ENCODE measurements around the gene BCKDK.
"Not testable (repeated sequence)": the region's sequence is repeated elsewhere in the genome, so short reads cannot be mapped to it uniquely, and the experiment has no call there.

Gene BCKDK

DNA sequence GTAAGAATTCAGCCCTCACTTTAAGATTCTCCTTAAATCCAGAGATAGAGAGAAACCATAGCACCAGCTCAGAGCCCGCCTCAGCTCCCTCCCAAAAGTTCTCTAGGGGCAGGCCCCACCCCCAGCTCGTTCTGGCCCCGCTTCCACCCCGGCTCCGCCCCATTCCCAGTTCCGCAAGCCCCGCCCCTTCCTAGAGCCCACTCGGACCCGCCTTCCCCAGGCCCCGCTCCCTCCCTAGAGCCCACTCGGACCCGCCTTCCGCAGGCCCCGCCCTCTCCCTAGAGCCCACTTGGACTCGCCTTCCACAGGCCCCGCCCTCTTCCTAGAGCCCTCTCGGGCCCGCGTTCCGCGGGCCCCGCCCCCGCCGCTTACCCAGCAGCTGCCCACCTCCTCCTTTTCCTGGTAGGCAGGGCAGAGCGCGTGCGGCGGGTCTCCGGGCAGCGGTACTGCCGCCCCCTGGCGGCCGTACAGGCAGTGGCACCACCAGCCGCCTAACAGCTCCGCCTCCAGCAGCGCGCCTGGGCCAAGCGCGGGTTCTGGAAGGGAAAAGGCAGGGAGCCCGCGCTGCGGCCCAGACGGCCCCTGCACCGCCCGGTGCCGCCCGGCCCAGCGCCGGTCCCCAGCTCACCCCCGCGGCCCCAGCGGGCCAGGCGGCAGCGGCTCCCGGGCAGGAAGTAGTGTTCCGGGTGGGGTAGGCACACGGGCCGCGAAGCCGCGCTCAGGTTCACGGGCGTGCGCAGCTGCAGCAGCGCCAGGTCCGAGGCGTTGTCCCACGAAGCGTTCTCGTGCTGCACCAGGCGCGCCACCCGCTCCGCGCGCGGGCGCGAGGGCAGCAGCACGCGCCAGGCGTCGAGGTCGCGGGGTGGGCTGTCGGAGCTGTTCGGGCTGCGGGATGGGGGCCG, 34.2 kb downstream of the BCKDK start:
- Histone ChIP-seq H3K4me1 (ENCODE audit: control insufficient read depth, low read length) (peaks cover 15% of the 10 kb centered on the region), H3K27me3 (ENCODE audit: control insufficient read depth, low read length) (no peaks in the 10 kb centered on the region), H3K36me3 (ENCODE audit: control insufficient read depth, low read length) (no peaks in the 10 kb centered on the region), H3K9me2 (replicated peaks; ENCODE audit: control insufficient read depth, low read length) (no peaks in the 10 kb centered on the region), H3K4me2 (ENCODE audit: low read length) (peak overlapping the region; percentile 85), H3K4me3 (ENCODE audit: low read length) (peak overlapping the region; percentile 72), H3K79me2 (ENCODE audit: control insufficient read depth, low read length) (no peaks in the 10 kb centered on the region), H3K27ac (ENCODE audit: low read depth, low read length) (no peak overlapping the region), H3F3A (ENCODE audit: control insufficient read depth, insufficient read depth) (no peaks in the 10 kb centered on the region), H4K20me1 (ENCODE audit: control insufficient read depth, insufficient read depth, low read depth, low read length) (no peaks in the 10 kb centered on the region), H3K9me3 (ENCODE audit: control insufficient read depth, insufficient read depth, low read length) (no peaks in the 10 kb centered on the region)
- TF ChIP-seq EZH2phosphoT487 (IDR thresholded peaks at IDR 0.05; ENCODE audit: borderline replicate concordance, low read length) = no peak
- TF ChIP-seq, protein P1, sequence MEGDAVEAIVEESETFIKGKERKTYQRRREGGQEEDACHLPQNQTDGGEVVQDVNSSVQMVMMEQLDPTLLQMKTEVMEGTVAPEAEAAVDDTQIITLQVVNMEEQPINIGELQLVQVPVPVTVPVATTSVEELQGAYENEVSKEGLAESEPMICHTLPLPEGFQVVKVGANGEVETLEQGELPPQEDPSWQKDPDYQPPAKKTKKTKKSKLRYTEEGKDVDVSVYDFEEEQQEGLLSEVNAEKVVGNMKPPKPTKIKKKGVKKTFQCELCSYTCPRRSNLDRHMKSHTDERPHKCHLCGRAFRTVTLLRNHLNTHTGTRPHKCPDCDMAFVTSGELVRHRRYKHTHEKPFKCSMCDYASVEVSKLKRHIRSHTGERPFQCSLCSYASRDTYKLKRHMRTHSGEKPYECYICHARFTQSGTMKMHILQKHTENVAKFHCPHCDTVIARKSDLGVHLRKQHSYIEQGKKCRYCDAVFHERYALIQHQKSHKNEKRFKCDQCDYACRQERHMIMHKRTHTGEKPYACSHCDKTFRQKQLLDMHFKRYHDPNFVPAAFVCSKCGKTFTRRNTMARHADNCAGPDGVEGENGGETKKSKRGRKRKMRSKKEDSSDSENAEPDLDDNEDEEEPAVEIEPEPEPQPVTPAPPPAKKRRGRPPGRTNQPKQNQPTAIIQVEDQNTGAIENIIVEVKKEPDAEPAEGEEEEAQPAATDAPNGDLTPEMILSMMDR (IDR thresholded peaks at IDR 0.05; ENCODE audit: low read depth, low read length, poor library complexity, severe bottlenecking) = peak; percentile 82

DNA sequence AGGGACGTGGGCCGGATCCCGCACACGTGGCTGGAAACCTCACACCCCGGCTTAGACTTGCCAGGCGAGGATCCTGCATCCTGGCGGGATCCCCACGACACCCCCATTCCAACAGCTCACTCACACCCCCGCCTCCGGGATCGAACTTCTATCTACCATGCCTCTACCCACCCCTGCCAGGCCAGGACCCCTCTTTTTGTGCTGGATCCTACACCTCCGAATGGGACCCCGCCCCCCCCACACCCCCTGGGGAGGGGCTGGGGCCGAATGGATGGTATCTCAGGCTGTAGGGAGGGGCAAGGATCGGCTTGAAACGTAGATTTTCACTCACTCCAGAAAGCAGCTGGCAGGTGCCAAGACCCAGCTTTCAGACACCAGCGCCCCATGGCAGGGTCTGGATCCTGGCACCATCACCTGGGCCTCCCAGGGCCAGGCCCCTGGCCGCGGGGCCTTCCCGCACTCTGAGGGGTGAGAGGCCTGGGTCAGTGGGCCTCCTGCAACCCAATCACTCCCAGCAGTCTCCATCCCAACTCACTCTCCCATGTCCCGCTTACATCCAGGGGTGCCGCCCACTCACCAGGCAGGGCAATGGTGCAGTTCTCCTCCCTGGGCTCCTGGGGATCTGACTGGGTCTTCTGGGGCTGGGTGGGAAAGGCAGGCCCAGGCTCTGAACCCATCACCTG, 35.0 kb downstream of the BCKDK start:
- Histone ChIP-seq H3K9me2 (replicated peaks; ENCODE audit: control insufficient read depth, low read length) (no peaks in the 10 kb centered on the region), H3K4me1 (ENCODE audit: control insufficient read depth, low read length) (peaks cover 15% of the 10 kb centered on the region), H3K4me3 (ENCODE audit: low read length) (peak overlapping the region; percentile 72), H3K36me3 (ENCODE audit: control insufficient read depth, low read length) (no peaks in the 10 kb centered on the region), H3F3A (ENCODE audit: control insufficient read depth, insufficient read depth) (no peaks in the 10 kb centered on the region), H3K9me3 (ENCODE audit: control insufficient read depth, insufficient read depth, low read length) (no peaks in the 10 kb centered on the region), H4K20me1 (ENCODE audit: control insufficient read depth, insufficient read depth, low read depth, low read length) (no peaks in the 10 kb centered on the region), H3K27ac (ENCODE audit: low read depth, low read length) (no peak overlapping the region), H3K4me2 (ENCODE audit: low read length) (peak overlapping the region; percentile 85), H3K79me2 (ENCODE audit: control insufficient read depth, low read length) (no peaks in the 10 kb centered on the region), H3K27me3 (ENCODE audit: control insufficient read depth, low read length) (no peaks in the 10 kb centered on the region)
- TF ChIP-seq, protein P1 (IDR thresholded peaks at IDR 0.05; ENCODE audit: low read depth, low read length, poor library complexity, severe bottlenecking) = no peak
- no peak for TF ChIP-seq EZH2phosphoT487 (IDR thresholded peaks at IDR 0.05; ENCODE audit: borderline replicate concordance, low read length)

DNA sequence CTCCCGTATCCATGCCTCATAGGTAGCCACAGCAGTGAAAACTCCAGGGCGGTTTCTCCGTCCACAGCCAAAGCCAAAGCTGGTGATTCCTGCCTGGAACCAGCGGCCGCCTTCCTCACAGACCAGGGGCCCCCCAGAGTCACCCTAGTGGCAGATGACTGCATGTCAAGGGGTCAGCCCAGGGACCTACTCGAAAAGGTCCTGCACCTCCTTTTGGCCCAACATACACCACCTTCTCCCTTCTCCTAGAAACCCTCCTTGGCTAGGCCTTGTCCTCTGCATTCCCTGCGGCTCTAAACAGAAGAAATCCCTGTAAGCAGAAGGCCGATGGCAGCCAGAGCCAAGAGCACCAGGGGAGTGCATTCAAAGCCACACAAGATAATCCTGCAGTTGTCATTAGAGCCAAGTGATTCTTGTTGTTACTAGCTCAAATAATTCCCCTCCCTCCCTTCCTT, 35.5 kb downstream of the BCKDK start:
- Histone ChIP-seq H3K9me3 (ENCODE audit: control insufficient read depth, insufficient read depth, low read length) (no peaks in the 10 kb centered on the region), H3F3A (ENCODE audit: control insufficient read depth, insufficient read depth) (no peaks in the 10 kb centered on the region), H3K27me3 (ENCODE audit: control insufficient read depth, low read length) (no peaks in the 10 kb centered on the region), H3K4me1 (ENCODE audit: control insufficient read depth, low read length) (peaks cover 15% of the 10 kb centered on the region), H4K20me1 (ENCODE audit: control insufficient read depth, insufficient read depth, low read depth, low read length) (no peaks in the 10 kb centered on the region), H3K36me3 (ENCODE audit: control insufficient read depth, low read length) (no peaks in the 10 kb centered on the region), H3K4me3 (ENCODE audit: low read length) (no peak overlapping the region), H3K79me2 (ENCODE audit: control insufficient read depth, low read length) (no peaks in the 10 kb centered on the region), H3K4me2 (ENCODE audit: low read length) (no peak overlapping the region), H3K9me2 (replicated peaks; ENCODE audit: control insufficient read depth, low read length) (no peaks in the 10 kb centered on the region), H3K27ac (ENCODE audit: low read depth, low read length) (no peak overlapping the region)
- TF ChIP-seq, protein P1 (IDR thresholded peaks at IDR 0.05; ENCODE audit: low read depth, low read length, poor library complexity, severe bottlenecking) = no peak
- no peak for TF ChIP-seq EZH2phosphoT487 (IDR thresholded peaks at IDR 0.05; ENCODE audit: borderline replicate concordance, low read length)

DNA sequence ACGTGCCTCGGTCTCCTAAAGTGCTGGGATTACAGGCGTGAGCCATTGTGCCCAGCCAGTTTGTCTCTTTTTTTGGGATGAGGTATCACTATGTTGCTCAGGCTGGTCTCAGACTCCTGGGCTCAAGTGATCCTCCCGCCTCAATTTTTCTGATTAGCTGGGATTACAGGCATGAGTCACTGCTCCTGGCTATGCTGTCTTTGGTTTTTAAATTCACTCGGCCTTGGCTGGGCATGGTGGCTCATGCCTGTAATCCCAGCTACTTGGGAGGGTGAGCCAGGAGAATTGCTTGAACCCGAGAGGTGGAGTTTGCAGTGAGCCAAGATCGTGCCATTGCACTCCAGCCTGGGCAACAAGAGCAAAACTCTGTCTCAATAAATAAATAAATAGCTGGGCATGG, 36.2 kb downstream of the BCKDK start:
- H3K9me3 ChIP-seq (ENCODE audit: control insufficient read depth, insufficient read depth, low read length); H3K79me2 ChIP-seq (ENCODE audit: control insufficient read depth, low read length); H3K27me3 ChIP-seq (ENCODE audit: control insufficient read depth, low read length); H3K9me2 ChIP-seq (replicated peaks; ENCODE audit: control insufficient read depth, low read length); H3F3A ChIP-seq (ENCODE audit: control insufficient read depth, insufficient read depth); H3K4me3 ChIP-seq (ENCODE audit: low read length); H3K4me2 ChIP-seq (ENCODE audit: low read length); H3K36me3 ChIP-seq (ENCODE audit: control insufficient read depth, low read length); H4K20me1 ChIP-seq (ENCODE audit: control insufficient read depth, insufficient read depth, low read depth, low read length); H3K27ac ChIP-seq (ENCODE audit: low read depth, low read length): not testable (repeated sequence)
- peaks cover 15% of the 10 kb centered on the region for H3K4me1 ChIP-seq (ENCODE audit: control insufficient read depth, low read length)
